GM12873 (cell line): ENCODE data around the gene KISS1R.

ENCODE experiments used
- CTCF ChIP-seq: IDR thresholded peaks from 2 replicates; pipeline ENCODE4 v1.5.1; 2012; ENCODE audit warnings: low read depth, mild to moderate bottlenecking, moderate library complexity, low read length, control low read depth; ENCODE audit not compliant: insufficient read depth; ENCODE audit errors: missing control alignments

Gene KISS1R

DNA sequence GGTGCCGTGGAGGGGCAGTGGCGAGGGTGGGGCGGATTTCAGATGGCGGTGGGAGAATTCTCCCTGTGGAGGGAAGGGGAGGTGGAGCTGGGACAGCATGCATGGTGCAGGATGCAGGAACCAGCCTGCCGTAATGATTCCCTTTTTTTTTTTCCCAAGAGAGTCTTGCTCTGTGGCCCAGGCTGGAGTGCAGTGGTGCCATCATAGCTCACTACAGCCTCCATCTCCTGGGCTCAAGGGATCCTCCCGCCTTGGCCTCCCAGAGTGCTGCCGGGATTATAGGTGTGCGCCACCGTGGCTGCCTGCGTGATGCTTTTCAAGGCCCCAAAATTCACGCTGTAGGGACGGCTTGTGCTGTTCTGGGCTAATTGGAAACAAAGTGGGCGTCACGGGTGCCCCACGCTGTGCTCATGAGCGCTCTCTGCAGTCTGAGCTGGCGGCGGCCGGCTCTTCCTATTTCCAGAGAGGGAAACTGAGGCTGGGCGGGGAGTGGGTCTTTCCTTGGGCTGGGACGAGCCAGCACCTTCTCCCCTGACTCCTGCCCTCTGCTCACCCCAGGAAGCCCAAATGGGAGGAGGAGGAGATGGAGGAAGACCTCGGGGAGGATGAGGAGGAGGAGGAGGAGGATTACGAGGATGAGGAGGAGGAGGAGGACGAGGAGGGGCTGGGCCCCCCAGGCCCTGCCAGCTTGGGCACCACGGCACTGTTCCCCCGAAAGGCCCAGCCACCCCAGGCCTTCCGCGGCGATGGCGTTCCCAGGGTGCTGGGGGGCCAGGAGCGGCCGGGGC is 14.9 kb downstream of the KISS1R start:
- TF ChIP-seq CTCF = no peak

GRCh38 chr19:932648-933552 is 15.8 kb downstream of the KISS1R start:
- no peak for TF ChIP-seq CTCF

DNA sequence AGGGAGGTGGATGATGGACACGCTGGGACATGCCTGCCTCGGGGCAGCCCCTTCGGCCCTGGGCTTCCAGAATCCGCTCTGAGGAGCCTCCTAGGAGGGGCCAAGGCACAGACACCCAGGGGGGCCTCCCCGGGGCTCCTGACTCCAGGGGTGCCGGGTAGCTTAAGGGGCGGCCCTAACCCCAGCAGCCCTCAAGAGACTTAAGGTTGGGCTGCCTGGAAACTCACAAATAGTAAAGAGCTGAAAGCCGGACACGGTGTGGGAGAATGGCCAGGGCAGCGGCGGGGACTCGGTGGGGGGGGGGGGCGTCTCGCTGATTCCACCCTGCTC is 16.4 kb downstream of the KISS1R start:
- no peak for TF ChIP-seq CTCF

GRCh38 chr19:934197-934840 is 17.2 kb downstream of the KISS1R start:
- no peak for TF ChIP-seq CTCF

DNA sequence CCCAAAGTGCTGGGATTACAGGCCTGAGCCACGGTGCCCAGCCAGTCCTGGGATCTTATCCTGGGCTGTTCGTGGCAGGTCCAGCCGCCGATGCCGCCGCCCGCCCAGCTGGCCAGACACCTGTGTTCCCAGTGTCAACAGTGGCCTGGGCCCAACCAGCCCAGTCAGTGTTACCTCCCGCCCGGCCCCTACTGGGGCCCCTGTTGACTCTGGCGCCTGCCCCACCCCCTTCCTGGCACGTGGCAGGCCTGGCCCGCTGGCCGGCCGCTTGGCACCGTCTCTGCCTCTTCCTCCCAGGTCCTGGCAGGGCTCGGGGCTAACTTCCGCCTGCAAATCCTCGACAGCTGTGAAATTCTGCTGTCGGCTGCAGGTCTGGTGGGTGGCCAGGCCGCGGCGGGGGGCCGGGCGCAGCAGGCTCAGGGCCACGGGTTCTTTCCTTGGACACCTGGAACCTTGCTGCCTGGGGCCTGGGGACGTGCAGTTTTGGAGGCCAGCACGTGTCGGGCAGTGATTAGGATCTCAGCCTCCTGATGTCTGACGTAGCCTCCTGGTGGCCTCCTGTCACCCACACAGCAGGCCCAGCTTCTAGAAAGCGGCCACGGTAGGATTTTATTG is 17.8 kb downstream of the KISS1R start:
- TF ChIP-seq CTCF = no peak

GRCh38 chr19:936175-936546 is 19.0 kb downstream of the KISS1R start:
- no peak for TF ChIP-seq CTCF
